HG02623 (cell line): ENCODE data around the gene UBQLN1.

Experiments used
- ATAC-seq: cut with Tn5 transposase; IDR thresholded peaks from one replicate; pipeline ENCODE4 v1.9.1; 2021; ENCODE audit warnings: moderate library complexity; ENCODE audit not compliant: unreplicated experiment

The UBQLN1 gene

GRCh38 chr9:83691492-83691891, 16.3 kb downstream of the UBQLN1 start:
- no peak for ATAC-seq

GRCh38 chr9:83688921-83689320, 18.8 kb downstream of the UBQLN1 start:
- no peak for ATAC-seq

GRCh38 chr9:83681490-83681889, 26.3 kb downstream of the UBQLN1 start:
- no peak for ATAC-seq

- no peak for ATAC-seq
Observed at GRCh38 chr9:83680233-83680632, 27.5 kb downstream of the UBQLN1 start.

- ATAC-seq = no peak
Observed at GRCh38 chr9:83677596-83677995, 30.2 kb downstream of the UBQLN1 start.

- no peak for ATAC-seq
Observed at GRCh38 chr9:83675466-83675865, 32.3 kb downstream of the UBQLN1 start.

- ATAC-seq = no peak
Observed at GRCh38 chr9:83671451-83671850, 36.3 kb downstream of the UBQLN1 start.

- ATAC-seq = no peak
Observed at GRCh38 chr9:83670381-83670780, 37.4 kb downstream of the UBQLN1 start.

- no peak for ATAC-seq
Observed at GRCh38 chr9:83669067-83669466, 38.7 kb downstream of the UBQLN1 start.

GRCh38 chr9:83665580-83666200, 42.1 kb downstream of the UBQLN1 start:
- peak; percentile 86 for ATAC-seq

- no peak for ATAC-seq
Observed at GRCh38 chr9:83662933-83663332, 44.8 kb downstream of the UBQLN1 start.

- ATAC-seq = no peak
Observed at GRCh38 chr9:83656952-83657351, 50.8 kb downstream of the UBQLN1 start.

GRCh38 chr9:83656032-83656680, 51.6 kb downstream of the UBQLN1 start:
- ATAC-seq = peak; percentile 54

- no peak for ATAC-seq
Observed at GRCh38 chr9:83655433-83655832, 52.3 kb downstream of the UBQLN1 start.

GRCh38 chr9:83652433-83652832, 55.3 kb downstream of the UBQLN1 start:
- ATAC-seq = no peak

GRCh38 chr9:83651558-83651957, 56.2 kb downstream of the UBQLN1 start:
- no peak for ATAC-seq

GRCh38 chr9:83649515-83649914, 58.2 kb downstream of the UBQLN1 start:
- ATAC-seq = no peak

GRCh38 chr9:83649080-83649479, 58.7 kb downstream of the UBQLN1 start:
- ATAC-seq = peak; percentile 48

GRCh38 chr9:83646500-83647239, 61.1 kb downstream of the UBQLN1 start:
- ATAC-seq = no peak

- no peak for ATAC-seq
Observed at GRCh38 chr9:83642793-83643192, 65.0 kb downstream of the UBQLN1 start.

GRCh38 chr9:83639266-83639665, 68.5 kb downstream of the UBQLN1 start:
- ATAC-seq = no peak

GRCh38 chr9:83637389-83637788, 70.4 kb downstream of the UBQLN1 start:
- no peak for ATAC-seq
